ENCODE results near the gene LRFN2.

- TF ChIP-seq CTCF (IDR thresholded peaks at IDR 0.05; ENCODE audit: insufficient read depth, low read depth, low read length) (no peak), EZH2 (IDR thresholded peaks at IDR 0.05; ENCODE audit: insufficient read depth, low read length) (no peak)
Observed at GRCh38 chr6:40393641-40394040, 193.5 kb downstream of the LRFN2 start.

Data from astrocyte (in vitro differentiated cells and primary cell).